Measurements from ENCODE around the gene ASTL. TPM values are rescaled to one million over a fixed set of nuclear protein-coding genes. Genes with fewer than 3 reads are reported as not detected.

Gene ASTL
- total and polyA plus RNA-seq, 9 of the 15 experiments (the other 6 are each of a cell fraction or from before 2014, with no cell fraction given), result not detected

GRCh38 chr2:96118698-96119388 is 19.5 kb downstream of the ASTL start (continued):
- TF ChIP-seq ETS1 (conservative IDR thresholded peaks at IDR 0.05; ENCODE audit: control insufficient read depth, low read depth, low read length) (no peak), MBD1 (CRISPR knock-in tag; IDR thresholded peaks at IDR 0.05) (no peak), TCF15 (CRISPR knock-in tag; IDR thresholded peaks at IDR 0.05) (no peak), BCL6 (CRISPR knock-in tag; IDR thresholded peaks at IDR 0.05) (no peak), NRF1 (conservative IDR thresholded peaks at IDR 0.05 in 1 of 2, IDR thresholded peaks at IDR 0.05 in 1 of 2) (no peak), GATAD2B (IDR thresholded peaks at IDR 0.05; ENCODE audit: borderline replicate concordance) (no peak), ZNF57 (CRISPR knock-in tag; IDR thresholded peaks at IDR 0.05) (no peak), RBM34 (IDR thresholded peaks at IDR 0.05; ENCODE audit: borderline replicate concordance, insufficient read depth, low read length) (no peak)
